PC-3 (cell line): Measurements from ENCODE around the gene SH2D2A.

Source experiments
- CTCF ChIP-seq: fragments of 300-600 bp; sonication (generic); conservative IDR thresholded peaks from 2 replicates; pipeline ENCODE4 v1.5.1; 2017; ENCODE audit warnings: antibody characterized with exemption, low read depth, mild to moderate bottlenecking, low read length
- EZH2 ChIP-seq: fragments of 300-600 bp; sonication (generic); IDR thresholded peaks from one replicate; pipeline ENCODE4 v1.6.1; 2017; ENCODE audit warnings: antibody characterized with exemption, mild to moderate bottlenecking, low read length; ENCODE audit not compliant: unreplicated experiment
- EZH2phosphoT487 ChIP-seq: fragments of 300-600 bp; sonication (generic); IDR thresholded peaks from 2 replicates; pipeline ENCODE4 v1.6.1; 2018; ENCODE audit warnings: mild to moderate bottlenecking, antibody characterized with exemption, low read length, borderline replicate concordance

GRCh38 chr1:156834322-156834721 is 17.7 kb upstream of the SH2D2A start:
- TF ChIP-seq CTCF = no peak
- no peak for TF ChIP-seq EZH2
- no peak for TF ChIP-seq EZH2phosphoT487
